Astrocyte (in vitro differentiated cells and primary cell): Measurements from ENCODE around the gene PIM2. TPM values are rescaled to one million over a fixed set of nuclear protein-coding genes. Genes with fewer than 3 reads are reported as not detected.
"Not testable (repeated sequence)": the region's sequence is repeated elsewhere in the genome, so short reads cannot be mapped to it uniquely, and the experiment has no call there.

Source experiments
- DNase-seq: peaks from one replicate; pipeline ENCODE4 v3.0.0-alpha.2; 2010; ENCODE audit warnings: low read depth
- FAIRE-seq: peaks from 2 replicates; lab custom pipeline; 2011; peaks lifted over from hg19 to GRCh38; lab: Jason Lieb, UNC
- H2AFZ ChIP-seq: 2 replicates; pipeline ENCODE4 v1.6.0; 2012; ENCODE audit warnings: low read depth, low read length, inconsistent platforms
- H3K27ac ChIP-seq: 2 replicates; pipeline ENCODE4 v1.5.1; 2011; ENCODE audit warnings: low read depth, low read length, inconsistent platforms
- H3K27me3 ChIP-seq: 2 replicates; pipeline ENCODE4 v1.6.0; 2011; ENCODE audit warnings: low read length, inconsistent platforms; ENCODE audit not compliant: insufficient read depth
- H3K36me3 ChIP-seq: 2 replicates; pipeline ENCODE4 v1.5.1; 2011; ENCODE audit warnings: low read length, inconsistent platforms; ENCODE audit not compliant: insufficient read depth
- H3K4me1 ChIP-seq: 2 replicates; pipeline ENCODE4 v1.5.1; 2011; ENCODE audit warnings: low read length, inconsistent platforms; ENCODE audit not compliant: insufficient read depth
- H3K4me2 ChIP-seq: 2 replicates; pipeline ENCODE4 v1.6.0; 2012; ENCODE audit warnings: low read length, inconsistent platforms
- H3K4me3 ChIP-seq: 2 replicates; pipeline ENCODE4 v1.5.1; 2011; ENCODE audit warnings: low read depth, mild to moderate bottlenecking, low read length, inconsistent platforms; ENCODE audit not compliant: insufficient read depth
- H3K79me2 ChIP-seq: 2 replicates; pipeline ENCODE4 v1.6.0; 2012; ENCODE audit warnings: mild to moderate bottlenecking, low read length, inconsistent platforms; ENCODE audit not compliant: insufficient read depth
- H3K9ac ChIP-seq: 2 replicates; pipeline ENCODE4 v1.6.0; 2012; ENCODE audit warnings: mild to moderate bottlenecking, low read length, inconsistent platforms
- H3K9me3 ChIP-seq: 2 replicates; pipeline ENCODE4 v1.5.1; 2012; ENCODE audit warnings: low read depth, mild to moderate bottlenecking, low read length, inconsistent platforms; ENCODE audit not compliant: insufficient read depth
- H4K20me1 ChIP-seq: 2 replicates; pipeline ENCODE4 v1.6.0; 2012; ENCODE audit warnings: low read length, inconsistent platforms; ENCODE audit not compliant: insufficient read depth
- H3K27ac Mint-ChIP-seq: one replicate; pipeline ENCODE4 v1.8.0; 2021; ENCODE audit warnings: mild to moderate bottlenecking, mixed read lengths; ENCODE audit not compliant: unreplicated experiment
- H3K27me3 Mint-ChIP-seq: one replicate; pipeline ENCODE4 v1.8.0; 2021; ENCODE audit warnings: low read depth, mixed read lengths; ENCODE audit not compliant: unreplicated experiment
- H3K36me3 Mint-ChIP-seq: one replicate; pipeline ENCODE4 v1.8.0; 2021; ENCODE audit warnings: low read depth, mixed read lengths; ENCODE audit not compliant: unreplicated experiment
- H3K4me1 Mint-ChIP-seq: one replicate; pipeline ENCODE4 v1.8.0; 2021; ENCODE audit warnings: low read depth, mixed read lengths; ENCODE audit not compliant: unreplicated experiment
- H3K4me3 Mint-ChIP-seq: one replicate; pipeline ENCODE4 v1.8.0; 2021; ENCODE audit warnings: mild to moderate bottlenecking, moderate library complexity, mixed read lengths; ENCODE audit not compliant: unreplicated experiment
- H3K9me3 Mint-ChIP-seq: one replicate; pipeline ENCODE4 v1.8.0; 2021; ENCODE audit warnings: mild to moderate bottlenecking, mixed read lengths; ENCODE audit not compliant: unreplicated experiment
- EZH2 ChIP-seq: IDR thresholded peaks from 2 replicates; pipeline ENCODE4 v1.6.1; 2012; ENCODE audit warnings: mild to moderate bottlenecking, low read length, inconsistent platforms; ENCODE audit not compliant: insufficient read depth
- total RNA-seq: library from RNA; stranded (reverse); gene quantifications from 2 replicates; pipeline ENCODE4 v1.2.1, GENCODE V29; 2021
- TF ChIP-seq, protein P1 (sequence below): IDR thresholded peaks from 2 replicates; pipeline ENCODE4 v1.5.1; 2011; ENCODE audit warnings: low read depth, mild to moderate bottlenecking, inconsistent platforms, low read length, moderate library complexity; ENCODE audit not compliant: insufficient read depth

The PIM2 gene
- total RNA-seq, 1 donor from 2014 or later = 13.4 TPM

DNA sequence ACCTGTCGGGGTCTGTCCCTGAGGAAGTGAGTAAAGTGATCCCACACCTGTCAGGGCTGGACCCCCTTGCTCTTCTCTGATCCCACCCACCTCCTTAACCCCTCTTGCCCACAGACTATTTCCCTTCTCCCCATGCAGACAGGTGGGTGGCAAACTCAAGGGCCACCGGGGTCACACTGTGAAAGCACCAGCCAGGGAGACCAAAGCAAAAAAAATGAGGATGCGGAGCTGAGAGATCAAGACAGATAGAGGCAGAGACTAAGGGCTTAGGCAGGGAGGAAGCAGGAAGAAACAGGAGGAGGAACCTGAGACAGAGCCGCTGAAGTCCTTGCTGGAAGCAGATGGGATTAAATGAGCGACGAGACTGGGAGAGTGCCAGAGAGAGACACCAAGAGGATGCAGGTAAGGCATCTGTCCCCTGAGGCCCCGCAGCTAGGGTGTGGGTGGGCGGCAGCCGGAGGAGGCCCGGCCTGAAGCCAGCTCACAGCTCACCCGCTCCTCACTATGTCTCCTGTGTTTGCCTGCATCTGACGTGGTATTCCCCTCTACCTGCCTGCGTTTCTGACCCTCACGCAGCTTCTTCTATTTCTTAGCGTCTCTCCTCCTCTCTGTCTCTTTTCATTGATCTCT, 28.4 kb downstream of the PIM2 start:
- no peak for FAIRE-seq
- no peaks in the 10 kb centered on the region for H3K27me3 Mint-ChIP-seq
- peak overlapping the region; percentile 80 for H3K27ac Mint-ChIP-seq
- H3K9me3 Mint-ChIP-seq = no peaks in the 10 kb centered on the region
- H3K4me3 Mint-ChIP-seq = peak overlapping the region; percentile 85
- Histone ChIP-seq H3K9ac (peak overlapping the region; percentile 46), H3K4me3 (no peak overlapping the region), H3K27ac (no peak overlapping the region), H3K79me2 (peaks cover 5% of the 10 kb centered on the region), H3K27me3 (no peaks in the 10 kb centered on the region), H3K9me3 (no peaks in the 10 kb centered on the region), H3K4me2 (peak overlapping the region; percentile 86), H3K4me1 (peaks cover 3% of the 10 kb centered on the region), H3K36me3 (no peaks in the 10 kb centered on the region), H4K20me1 (no peaks in the 10 kb centered on the region), H2AFZ (no peak overlapping the region)
- H3K4me1 Mint-ChIP-seq = peaks cover 2% of the 10 kb centered on the region
- TF ChIP-seq EZH2 = no peak
- TF ChIP-seq, protein P1, sequence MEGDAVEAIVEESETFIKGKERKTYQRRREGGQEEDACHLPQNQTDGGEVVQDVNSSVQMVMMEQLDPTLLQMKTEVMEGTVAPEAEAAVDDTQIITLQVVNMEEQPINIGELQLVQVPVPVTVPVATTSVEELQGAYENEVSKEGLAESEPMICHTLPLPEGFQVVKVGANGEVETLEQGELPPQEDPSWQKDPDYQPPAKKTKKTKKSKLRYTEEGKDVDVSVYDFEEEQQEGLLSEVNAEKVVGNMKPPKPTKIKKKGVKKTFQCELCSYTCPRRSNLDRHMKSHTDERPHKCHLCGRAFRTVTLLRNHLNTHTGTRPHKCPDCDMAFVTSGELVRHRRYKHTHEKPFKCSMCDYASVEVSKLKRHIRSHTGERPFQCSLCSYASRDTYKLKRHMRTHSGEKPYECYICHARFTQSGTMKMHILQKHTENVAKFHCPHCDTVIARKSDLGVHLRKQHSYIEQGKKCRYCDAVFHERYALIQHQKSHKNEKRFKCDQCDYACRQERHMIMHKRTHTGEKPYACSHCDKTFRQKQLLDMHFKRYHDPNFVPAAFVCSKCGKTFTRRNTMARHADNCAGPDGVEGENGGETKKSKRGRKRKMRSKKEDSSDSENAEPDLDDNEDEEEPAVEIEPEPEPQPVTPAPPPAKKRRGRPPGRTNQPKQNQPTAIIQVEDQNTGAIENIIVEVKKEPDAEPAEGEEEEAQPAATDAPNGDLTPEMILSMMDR = no peak
- peaks cover 3% of the 10 kb centered on the region for H3K36me3 Mint-ChIP-seq
- no peak for DNase-seq

DNA sequence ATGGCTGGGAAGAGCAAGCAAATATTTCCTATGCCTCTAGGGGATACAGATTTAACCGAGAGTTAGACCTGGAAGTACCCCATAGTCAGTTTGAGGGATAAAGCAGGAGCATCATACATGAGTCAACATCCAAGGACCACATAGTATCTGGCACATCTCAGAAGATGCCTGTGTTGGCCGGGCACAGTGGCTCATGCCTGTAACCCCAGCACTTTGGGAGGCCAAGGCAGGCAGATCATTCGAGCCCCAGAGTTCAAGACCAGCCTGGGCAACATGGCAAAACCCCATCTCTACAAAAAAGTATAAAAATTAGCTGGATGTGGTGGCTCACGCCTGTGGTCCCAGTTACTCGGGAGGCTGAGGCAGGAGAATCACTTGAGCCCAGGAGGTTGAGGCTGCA, 32.2 kb downstream of the PIM2 start:
- not testable (repeated sequence) for H3K4me2 ChIP-seq, H3K4me1 ChIP-seq, H3K4me3 Mint-ChIP-seq, H3K27ac ChIP-seq, H3K36me3 Mint-ChIP-seq, H3K4me1 Mint-ChIP-seq, H3K27ac Mint-ChIP-seq, H3K36me3 ChIP-seq, H3K4me3 ChIP-seq, FAIRE-seq, H4K20me1 ChIP-seq, H3K9me3 Mint-ChIP-seq, H3K27me3 ChIP-seq, H2AFZ ChIP-seq, H3K27me3 Mint-ChIP-seq, H3K79me2 ChIP-seq, DNase-seq, H3K9ac ChIP-seq, H3K9me3 ChIP-seq

DNA sequence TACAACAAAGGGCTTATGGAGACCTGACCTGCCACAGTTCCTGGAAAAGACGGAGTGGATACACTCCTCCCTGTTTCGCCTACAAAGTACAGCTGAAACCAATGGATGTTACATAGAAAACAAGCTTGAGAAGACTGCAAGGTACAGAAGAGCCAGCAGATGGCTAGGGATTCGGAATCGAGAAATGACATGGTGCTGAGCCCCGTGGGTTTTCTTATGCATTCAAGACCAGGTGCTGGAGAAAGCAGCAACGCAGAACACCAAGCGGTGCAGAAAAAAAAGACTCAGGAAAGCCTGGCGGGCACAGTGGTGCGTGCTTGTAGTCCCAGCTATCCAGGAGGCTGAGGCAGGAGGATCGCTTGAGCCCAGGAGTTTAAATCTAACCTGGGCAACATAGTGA, 35.1 kb downstream of the PIM2 start:
- Histone ChIP-seq H3K27me3 (no peaks in the 10 kb centered on the region), H3K36me3 (no peaks in the 10 kb centered on the region), H3K27ac (no peak overlapping the region), H3K9ac (no peak overlapping the region), H3K4me2 (no peak overlapping the region), H3K79me2 (no peaks in the 10 kb centered on the region), H2AFZ (no peak overlapping the region), H4K20me1 (no peaks in the 10 kb centered on the region), H3K4me1 (no peaks in the 10 kb centered on the region), H3K9me3 (no peaks in the 10 kb centered on the region), H3K4me3 (no peak overlapping the region)
- no peak overlapping the region for H3K27ac Mint-ChIP-seq
- H3K9me3 Mint-ChIP-seq = no peaks in the 10 kb centered on the region
- H3K4me1 Mint-ChIP-seq = no peaks in the 10 kb centered on the region
- FAIRE-seq (no peak), DNase-seq (no peak)
- no peaks in the 10 kb centered on the region for H3K36me3 Mint-ChIP-seq
- no peak overlapping the region for H3K4me3 Mint-ChIP-seq
- H3K27me3 Mint-ChIP-seq = peaks cover 3% of the 10 kb centered on the region
- no peak for TF ChIP-seq EZH2
- TF ChIP-seq, protein P1 = no peak

DNA sequence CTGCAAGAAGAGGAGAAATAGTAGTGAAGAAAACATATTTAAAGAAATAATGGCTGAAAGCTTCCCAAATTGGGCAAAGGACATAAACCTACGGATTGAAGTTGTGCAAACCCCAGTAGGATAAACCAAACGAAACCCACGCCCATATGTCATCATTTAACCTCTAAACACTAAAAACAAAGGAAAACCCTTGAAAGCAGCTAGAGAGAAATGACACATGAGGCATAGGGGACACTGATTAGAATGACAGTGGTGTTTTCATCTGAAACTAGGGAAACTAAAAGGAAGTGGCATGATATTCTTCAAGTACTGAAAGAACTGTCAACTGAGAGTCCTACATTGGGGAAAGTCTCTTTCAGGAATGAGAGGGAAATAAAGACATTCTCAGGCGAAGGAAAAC, 41.9 kb downstream of the PIM2 start:
- not testable (repeated sequence) for H3K79me2 ChIP-seq, H2AFZ ChIP-seq, H3K27ac Mint-ChIP-seq, H4K20me1 ChIP-seq, H3K27ac ChIP-seq, H3K27me3 ChIP-seq, H3K4me3 Mint-ChIP-seq, H3K4me3 ChIP-seq, H3K4me1 ChIP-seq, DNase-seq, H3K9me3 ChIP-seq, H3K4me2 ChIP-seq, H3K9me3 Mint-ChIP-seq, H3K36me3 Mint-ChIP-seq, H3K4me1 Mint-ChIP-seq, H3K9ac ChIP-seq, H3K36me3 ChIP-seq, H3K27me3 Mint-ChIP-seq
- peak; percentile 92 for FAIRE-seq

DNA sequence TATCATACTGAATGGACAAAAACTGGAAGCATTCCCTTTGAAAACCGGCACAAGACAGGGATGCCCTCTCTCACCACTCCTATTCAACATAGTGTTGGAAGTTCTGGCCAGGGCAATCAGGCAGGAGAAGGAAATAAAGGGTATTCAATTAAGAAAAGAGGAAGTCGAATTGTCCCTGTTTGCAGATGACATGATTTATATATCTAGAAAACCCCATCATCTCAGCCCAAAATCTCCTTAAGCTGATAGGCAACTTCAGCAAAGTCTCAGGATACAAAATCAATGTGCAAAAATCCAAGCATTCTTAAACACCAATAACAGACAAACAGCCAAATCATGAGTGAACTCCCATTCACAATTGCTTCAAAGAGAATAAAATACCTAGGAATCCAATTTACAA, 46.8 kb downstream of the PIM2 start:
- FAIRE-seq, H3K36me3 Mint-ChIP-seq, H3K36me3 ChIP-seq, H2AFZ ChIP-seq, H3K9me3 ChIP-seq, H3K4me1 Mint-ChIP-seq, H3K27ac Mint-ChIP-seq, H3K4me1 ChIP-seq, H3K9me3 Mint-ChIP-seq, H3K27me3 ChIP-seq, H3K4me3 Mint-ChIP-seq, H4K20me1 ChIP-seq, H3K27ac ChIP-seq, H3K4me2 ChIP-seq, DNase-seq, H3K27me3 Mint-ChIP-seq, H3K9ac ChIP-seq, H3K4me3 ChIP-seq, H3K79me2 ChIP-seq: not testable (repeated sequence)
